GM12801 (cell line): ENCODE measurements around the gene STBD1.

ENCODE experiments used
- CTCF ChIP-seq: IDR thresholded peaks from one replicate; pipeline ENCODE4 v1.5.1; 2011; ENCODE audit warnings: control low read depth; ENCODE audit not compliant: insufficient read length; ENCODE audit errors: extremely low read depth

STBD1 gene

GRCh38 chr4:76293772-76294171 is 12.8 kb upstream of the STBD1 start:
- no peak for TF ChIP-seq CTCF

GRCh38 chr4:76296286-76296820 is 10.2 kb upstream of the STBD1 start:
- TF ChIP-seq CTCF: no peak

- TF ChIP-seq CTCF: no peak
These were observed 8.3 kb upstream of the STBD1 start for GRCh38 chr4:76298227-76298626.

- no peak for TF ChIP-seq CTCF
These were observed 6.5 kb upstream of the STBD1 start for GRCh38 chr4:76300012-76300411.

GRCh38 chr4:76301068-76301774 is 5.3 kb upstream of the STBD1 start:
- TF ChIP-seq CTCF: no peak

GRCh38 chr4:76301775-76302162 is 4.8 kb upstream of the STBD1 start:
- TF ChIP-seq CTCF: no peak

- TF ChIP-seq CTCF: no peak
These were observed 3.6 kb upstream of the STBD1 start for GRCh38 chr4:76302826-76303438.
